ENCODE measurements around the gene CERT1. TPM values are rescaled to one million over a fixed set of nuclear protein-coding genes. Genes with fewer than 3 reads are reported as not detected.

CERT1 gene
- polyA plus RNA-seq, 1 of the 3 experiments (the other 2 are of a cell fraction) = 4.5 TPM

- H3K27me3 ChIP-seq (ENCODE audit: insufficient read depth) = no peaks in the 10 kb centered on the region
- no peak for DNase-seq
- H3K36me3 ChIP-seq (replicated peaks in 1 of 2; ENCODE audit: control insufficient read depth in 1 of 2, insufficient read depth in 2 of 2, low read length in 1 of 2) = peaks cover 23 to 24% of the 10 kb centered on the region in 2 experiments
- H3F3A ChIP-seq (replicated peaks; ENCODE audit: insufficient read depth) = peaks cover 3% of the 10 kb centered on the region
- no peak overlapping the region for H3K9ac ChIP-seq
- H3K9me3 ChIP-seq = no peaks in the 10 kb centered on the region
- no peak overlapping the region; a peak in 1 of 4 replicates for H3K27ac ChIP-seq (ENCODE audit: low read depth in 2 of 2, low read length in 1 of 2)
- CTCF ChIA-PET = interaction anchor here (0.9 to 1.3 kb wide), 2 partner anchors 14 to 289 kb away, joined by 3 to 4 read pairs; no protein-coding TSS in a partner anchor
- H3K79me2 ChIP-seq (ENCODE audit: insufficient read depth) = peaks cover 73% of the 10 kb centered on the region
- H3K4me3 ChIP-seq (ENCODE audit: low read depth in 2 of 2, low read length in 1 of 2) = no peak overlapping the region
- TF ChIP-seq PBX3 (IDR thresholded peaks at IDR 0.05) (no peak), GABPA (IDR thresholded peaks at IDR 0.05; ENCODE audit: low read depth) (no peak), RAD21 (IDR thresholded peaks at IDR 0.05; ENCODE audit: low read length) (no peak), GATA2 (CRISPR knock-in tag; IDR thresholded peaks at IDR 0.05) (no peak), USF2 (IDR thresholded peaks at IDR 0.05; ENCODE audit: borderline replicate concordance, low read depth, low read length) (no peak), IRF3 (IDR thresholded peaks at IDR 0.05; ENCODE audit: low read depth, low read length) (no peak), MXI1 (IDR thresholded peaks at IDR 0.05; ENCODE audit: low read depth, low read length) (no peak), REST (IDR thresholded peaks at IDR 0.05; ENCODE audit: low read depth, low read length) (no peak), RFX5 (IDR thresholded peaks at IDR 0.05; ENCODE audit: low read length) (no peak), FOSL2 (IDR thresholded peaks at IDR 0.05; ENCODE audit: borderline replicate concordance, low read depth) (no peak), SIN3A (IDR thresholded peaks at IDR 0.05; ENCODE audit: borderline replicate concordance, low read depth, low read length) (no peak), ZBTB33 (IDR thresholded peaks at IDR 0.05; ENCODE audit: borderline replicate concordance, low read depth) (no peak), FOXJ3 (CRISPR knock-in tag; IDR thresholded peaks at IDR 0.05) (no peak), SMC3 (IDR thresholded peaks at IDR 0.05; ENCODE audit: low read depth, low read length) (no peak), EP300 (IDR thresholded peaks at IDR 0.05; ENCODE audit: borderline replicate concordance in 1 of 2, low read depth in 1 of 2, low read length in 1 of 2) (no peak), RXRA (IDR thresholded peaks at IDR 0.05; ENCODE audit: borderline replicate concordance, low read depth) (no peak), TAF1 (IDR thresholded peaks at IDR 0.05; ENCODE audit: borderline replicate concordance, low read depth, low read length) (no peak), EZH2phosphoT487 (IDR thresholded peaks at IDR 0.05; ENCODE audit: borderline replicate concordance, low read depth) (no peak), ELF1 (IDR thresholded peaks at IDR 0.05) (no peak)
- WGBS (ENCODE audit: low lambda C conversion rate) = 82% methylated on average over 3 of the region's 3 CpGs
- POLR2A ChIA-PET = no interaction called here
- no peak overlapping the region for H3K4me2 ChIP-seq
- H4K20me1 ChIP-seq (ENCODE audit: insufficient read depth) = peaks cover 19% of the 10 kb centered on the region; the same call in 1 of the 2 replicates
- peaks cover 0 to 14% of the 10 kb centered on the region in 2 experiments; a peak in 3 of 4 replicates for H3K4me1 ChIP-seq (ENCODE audit: control insufficient read depth in 1 of 2, insufficient read depth in 2 of 2, low read depth in 1 of 2, low read length in 1 of 2)
- no peaks in the 10 kb centered on the region for H3K9me2 ChIP-seq
- no peak overlapping the region for H2AFZ ChIP-seq (ENCODE audit: low read depth)
These were observed 170.5 kb downstream of the CERT1 start for GRCh38 chr5:75340714-75341478.

Measured in SK-N-SH (cell line).